HG03280 (cell line): ENCODE results near the gene TNMD.
"Not testable (repeated sequence)": the region's sequence is repeated elsewhere in the genome, so short reads cannot be mapped to it uniquely, and the experiment has no call there.

Experiments used
- ATAC-seq: cut with Tn5 transposase; IDR thresholded peaks from one replicate; pipeline ENCODE4 v1.9.1; 2021; ENCODE audit warnings: mild to moderate bottlenecking, moderate library complexity; ENCODE audit not compliant: unreplicated experiment

TNMD gene

DNA sequence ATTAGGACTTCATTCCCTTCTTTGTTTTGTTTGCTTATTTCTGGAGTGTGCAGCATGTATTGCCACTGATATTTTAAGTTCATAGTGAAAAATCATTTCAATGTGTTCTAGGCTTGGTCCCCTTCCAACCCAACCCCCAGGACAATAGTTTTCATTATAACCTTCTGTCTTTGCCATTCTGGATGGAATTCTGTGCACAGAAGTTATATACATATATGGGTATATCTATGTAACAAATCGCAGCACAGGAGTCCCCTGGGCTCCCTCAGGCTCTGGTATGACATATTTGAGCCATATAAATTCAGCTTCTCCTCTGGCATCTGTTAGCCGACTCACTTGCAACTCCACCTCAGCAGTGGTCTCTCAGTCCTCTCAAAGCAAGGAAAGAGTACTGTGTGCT is at the start of gene TNMD:
Gene TNMD (plus strand): TSS at position 326 of the 400 bp plus-strand sequence. CDS start 83 bp downstream, outside the sequence.
- ATAC-seq, result no peak

DNA sequence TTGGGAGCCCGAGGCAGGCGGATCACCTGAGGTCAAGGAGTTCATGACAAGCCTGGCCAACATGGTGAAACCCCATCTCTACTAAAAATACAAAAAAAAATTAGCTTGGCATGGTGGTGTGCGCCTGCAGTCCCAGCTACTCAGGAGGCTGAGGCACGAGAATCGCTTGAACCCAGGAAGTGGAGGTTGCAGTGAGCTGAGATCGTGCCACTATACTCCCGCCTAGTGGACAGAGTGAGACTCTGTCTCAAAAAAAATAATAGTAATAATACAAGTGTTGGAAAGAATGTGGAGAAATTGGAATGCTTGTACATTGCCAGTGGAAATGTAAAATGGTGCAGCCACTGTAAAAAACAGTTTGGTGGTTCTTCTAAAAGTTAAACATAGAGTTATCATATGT is 19.2 kb upstream of the TNMD start:
- ATAC-seq, result not testable (repeated sequence)

DNA sequence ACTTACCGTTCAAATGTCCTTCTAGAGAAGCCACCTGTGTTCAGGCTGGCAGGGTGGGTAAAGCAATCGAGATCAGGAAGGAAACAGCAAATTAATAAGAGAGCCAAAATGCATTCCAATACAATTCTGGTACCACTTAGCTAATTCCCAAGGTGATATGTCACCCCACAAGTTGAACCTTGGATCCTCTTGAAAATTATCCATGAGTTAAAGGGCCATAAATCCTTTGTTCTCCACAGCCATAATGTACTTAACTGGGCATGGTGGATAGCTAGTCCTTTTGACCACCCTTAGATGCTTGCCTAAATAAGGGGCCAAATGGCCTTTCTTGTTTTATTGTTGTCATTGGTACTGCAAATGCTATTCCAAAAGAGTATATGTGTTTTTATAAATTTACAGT is 2.0 kb downstream of the TNMD start:
- no peak for ATAC-seq

DNA sequence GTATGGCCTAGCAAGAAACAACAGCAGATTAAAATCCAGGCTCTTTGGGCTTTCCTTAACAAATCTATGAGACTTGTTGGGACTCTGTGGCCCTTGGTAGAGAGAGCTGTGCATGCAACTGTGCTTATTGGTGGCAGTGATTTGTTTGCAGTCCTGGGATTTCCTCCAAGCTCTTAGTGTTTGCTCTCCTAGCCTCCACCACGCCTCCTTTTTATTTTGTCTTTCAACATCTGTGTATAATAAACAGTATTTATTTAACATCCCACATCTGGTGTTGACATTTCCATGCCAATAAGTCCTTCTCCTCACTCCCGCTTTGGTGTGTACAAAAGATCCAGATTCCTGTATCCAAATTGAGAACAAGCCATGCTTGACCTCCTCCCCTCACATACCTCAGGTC is 3.1 kb downstream of the TNMD start:
- ATAC-seq, result no peak

DNA sequence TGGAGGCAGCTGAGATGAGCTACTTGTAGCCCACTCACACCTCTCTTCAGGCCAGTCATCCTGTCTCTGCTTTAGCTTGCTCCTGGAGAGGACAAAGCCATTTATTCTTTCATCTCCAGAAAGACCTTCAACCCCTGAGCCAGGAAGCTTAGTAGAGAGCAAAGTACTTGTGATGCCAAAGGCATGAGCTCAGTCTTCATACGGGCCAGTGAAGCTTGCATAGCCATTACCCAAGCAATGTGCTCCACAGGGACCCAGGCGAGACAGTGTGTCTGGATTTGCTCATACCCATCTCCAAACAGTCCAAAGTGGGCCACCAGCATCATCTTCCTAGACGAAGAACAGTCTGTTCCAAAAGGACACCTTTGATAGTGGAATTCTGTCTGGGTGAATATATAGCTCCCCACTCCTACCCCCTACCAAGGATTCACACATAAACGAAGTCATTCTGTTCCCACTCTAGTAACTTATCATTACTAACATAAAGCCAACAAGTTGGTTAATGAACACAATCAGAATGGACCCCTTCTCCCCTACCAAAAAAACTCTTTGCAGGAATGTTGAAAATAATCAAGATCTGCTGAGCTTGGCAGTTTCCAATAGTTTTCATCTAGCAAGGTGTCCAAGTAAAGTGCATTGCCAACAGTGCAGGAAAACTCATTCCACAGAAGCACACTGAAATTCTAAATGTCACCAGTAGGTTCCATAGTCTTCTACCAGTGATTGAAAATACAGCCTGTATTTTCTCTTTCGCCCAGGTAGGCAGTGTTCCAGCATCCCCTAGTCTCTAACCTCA is 6.7 kb downstream of the TNMD start:
- no peak for ATAC-seq

DNA sequence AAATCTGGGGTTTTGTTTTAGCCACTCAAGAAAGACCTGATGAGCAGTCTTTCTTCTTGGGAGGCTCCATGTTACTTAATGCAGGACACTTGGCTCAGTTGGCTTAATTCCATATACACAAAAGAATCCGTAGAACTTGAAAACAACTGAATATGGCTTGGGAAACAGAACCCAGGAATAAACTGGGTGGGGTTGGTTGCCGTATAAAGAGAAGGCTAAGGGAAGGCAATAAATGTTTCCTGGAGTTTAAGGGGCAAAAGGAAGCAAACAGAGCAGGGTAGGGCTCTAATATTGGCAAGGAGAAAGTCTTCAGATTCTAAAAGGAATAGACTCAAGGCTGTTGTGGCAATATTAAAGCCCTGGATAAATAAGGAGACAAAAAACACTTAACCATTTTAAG is 8.4 kb downstream of the TNMD start:
- no peak for ATAC-seq

DNA sequence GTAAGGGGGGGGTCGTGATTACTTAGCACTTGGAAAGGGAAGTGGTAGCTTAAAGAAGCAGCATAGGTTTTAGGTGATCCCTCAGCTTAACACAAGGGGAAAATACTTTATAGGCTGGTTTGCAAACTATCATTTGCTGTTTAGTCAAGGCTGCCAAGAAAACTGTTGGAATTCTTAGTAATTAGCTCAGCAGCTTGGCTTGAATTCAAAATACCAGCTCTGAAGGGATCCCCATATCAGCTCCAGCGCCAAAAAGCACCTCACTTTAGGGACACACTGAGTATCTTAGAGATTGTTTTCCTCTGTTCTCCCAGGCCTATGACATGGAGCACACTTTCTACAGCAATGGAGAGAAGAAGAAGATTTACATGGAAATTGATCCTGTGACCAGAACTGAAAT is 8.8 kb downstream of the TNMD start:
- ATAC-seq, result no peak

DNA sequence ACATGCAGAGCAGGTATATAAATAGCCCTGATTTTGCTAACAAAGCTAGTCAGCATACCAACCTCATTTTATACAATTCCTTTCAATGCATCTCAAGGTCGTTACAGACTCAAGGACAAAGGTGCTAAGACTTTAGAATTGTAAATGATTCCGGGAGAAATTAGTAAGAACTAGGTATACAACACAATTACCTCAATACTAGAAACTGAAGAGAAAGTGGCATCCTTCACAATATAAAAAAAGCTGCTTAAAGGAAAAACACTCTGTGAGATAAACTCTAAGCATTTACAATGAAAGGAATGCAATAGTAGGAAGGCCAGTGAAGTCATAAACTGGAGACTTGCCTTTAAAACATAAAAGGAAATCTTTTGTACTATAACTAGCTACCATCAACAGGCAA is 11.9 kb downstream of the TNMD start:
- ATAC-seq, result no peak

DNA sequence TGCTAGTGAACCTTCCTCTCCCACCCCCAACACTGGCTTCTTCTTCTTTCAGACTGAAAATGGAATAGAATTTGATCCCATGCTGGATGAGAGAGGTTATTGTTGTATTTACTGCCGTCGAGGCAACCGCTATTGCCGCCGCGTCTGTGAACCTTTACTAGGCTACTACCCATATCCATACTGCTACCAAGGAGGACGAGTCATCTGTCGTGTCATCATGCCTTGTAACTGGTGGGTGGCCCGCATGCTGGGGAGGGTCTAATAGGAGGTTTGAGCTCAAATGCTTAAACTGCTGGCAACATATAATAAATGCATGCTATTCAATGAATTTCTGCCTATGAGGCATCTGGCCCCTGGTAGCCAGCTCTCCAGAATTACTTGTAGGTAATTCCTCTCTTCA is 14.7 kb downstream of the TNMD start:
- no peak for ATAC-seq

DNA sequence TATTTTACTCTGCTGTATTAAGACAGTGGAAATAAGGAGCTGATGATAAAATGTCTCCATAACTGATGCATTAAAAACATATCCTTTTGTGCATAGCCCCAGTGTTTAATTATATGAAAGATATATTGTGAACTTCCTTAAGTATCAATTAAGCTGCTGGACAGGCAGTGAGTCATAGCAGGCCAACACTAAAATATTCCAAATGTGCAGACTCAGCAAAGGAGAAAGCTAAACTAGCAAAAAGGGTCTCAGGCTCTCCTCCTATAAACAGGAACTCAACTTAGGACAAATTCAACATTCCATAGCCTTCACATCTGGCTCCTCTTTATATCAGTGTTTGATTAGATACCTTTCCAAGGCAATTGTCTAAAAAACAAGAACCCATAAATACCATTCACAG is 15.6 kb downstream of the TNMD start:
- no peak for ATAC-seq

DNA sequence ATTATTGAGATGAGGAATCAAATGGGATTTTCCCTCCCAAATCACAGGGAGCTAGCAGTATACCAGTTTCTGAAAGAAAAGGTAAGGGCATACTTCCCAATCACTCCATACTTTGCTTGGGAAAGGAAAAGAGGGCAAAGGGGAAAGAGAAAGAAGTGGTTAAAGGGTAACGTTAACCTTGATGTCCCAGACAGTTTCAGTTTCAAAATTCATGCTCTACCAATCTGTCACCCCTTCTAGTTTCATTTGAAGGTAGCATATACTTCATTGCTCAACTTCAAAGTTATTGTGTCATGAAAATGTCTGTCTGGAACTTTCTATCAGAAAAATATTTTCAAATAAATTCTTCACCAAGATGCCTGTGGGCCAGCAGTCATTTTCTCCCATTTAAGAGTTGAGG is 16.0 kb downstream of the TNMD start:
- no peak for ATAC-seq

DNA sequence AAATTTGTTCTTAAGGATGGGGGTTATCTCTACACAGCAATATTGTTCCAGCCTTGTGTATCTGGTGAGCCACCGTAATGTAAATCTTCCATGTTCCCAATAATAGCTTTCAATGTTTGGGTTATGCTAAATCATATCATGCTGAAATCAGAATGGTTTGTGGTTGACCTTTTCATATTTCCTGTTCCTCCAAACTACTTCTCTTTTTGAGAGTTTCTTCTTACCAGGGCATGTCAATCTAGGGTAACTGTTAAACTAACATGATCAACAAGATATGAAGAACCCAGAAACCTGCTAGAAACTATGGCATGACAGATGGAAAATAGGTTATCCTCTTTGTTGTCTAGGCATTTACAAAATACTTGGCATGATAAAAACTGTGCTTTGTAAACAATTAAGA is 22.0 kb downstream of the TNMD start:
- no peak for ATAC-seq

DNA sequence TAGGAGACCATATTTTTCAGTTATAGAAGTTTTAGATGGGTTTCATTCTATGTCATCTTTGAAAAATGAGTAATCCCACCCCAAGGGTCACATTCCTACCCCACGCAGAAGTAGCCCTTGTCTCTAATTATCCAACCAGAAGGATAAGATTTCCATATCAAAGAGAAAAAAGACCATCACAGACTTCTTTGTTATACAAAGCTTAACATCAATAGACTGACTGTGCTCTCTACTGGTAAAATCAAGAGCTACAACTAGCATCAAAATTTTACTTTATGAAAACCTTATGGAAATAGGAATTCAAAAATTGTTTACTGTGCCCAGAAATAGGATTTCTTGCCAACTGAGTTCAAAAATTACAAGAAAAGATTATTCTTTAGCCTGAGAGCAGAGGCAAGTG is 24.9 kb downstream of the TNMD start:
- ATAC-seq, result no peak

DNA sequence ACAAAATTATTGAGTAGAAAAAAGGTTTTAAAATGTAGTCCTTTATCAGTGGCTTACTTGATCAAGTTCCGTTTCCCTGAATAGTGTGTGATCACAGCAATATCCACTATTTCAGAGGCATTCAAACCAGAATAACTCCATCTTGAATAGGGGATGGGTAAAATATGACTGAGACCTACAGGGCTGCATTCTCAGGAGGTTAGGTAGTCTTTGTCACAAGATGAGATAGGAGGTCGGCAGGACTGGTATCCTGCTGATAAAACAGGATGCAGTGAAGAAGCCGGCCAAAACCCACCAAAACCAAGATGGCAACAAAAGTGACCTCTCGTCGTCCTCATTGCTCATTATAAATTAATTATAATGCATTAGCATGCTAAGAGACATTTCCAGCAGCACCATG is 27.2 kb downstream of the TNMD start:
- ATAC-seq, result no peak

DNA sequence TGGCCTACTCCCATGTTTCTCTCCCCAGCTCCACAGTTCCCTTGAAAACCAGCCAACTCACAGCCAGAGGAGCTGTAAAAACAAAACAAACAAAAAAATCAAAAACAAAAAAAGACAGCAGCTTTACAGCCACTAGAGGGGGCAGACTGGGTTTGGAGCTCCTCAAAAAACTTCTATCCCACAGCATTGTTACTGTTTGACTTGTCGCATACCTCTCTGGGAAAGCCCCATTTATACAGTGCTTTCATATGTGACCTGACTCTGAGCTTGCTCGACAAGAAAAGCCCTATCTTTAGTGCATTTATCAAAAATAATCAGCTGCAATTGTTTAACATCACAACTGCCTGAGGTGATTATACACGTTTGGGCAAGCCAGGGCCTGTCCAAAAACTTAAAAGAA is 30.3 kb downstream of the TNMD start:
- no peak for ATAC-seq

DNA sequence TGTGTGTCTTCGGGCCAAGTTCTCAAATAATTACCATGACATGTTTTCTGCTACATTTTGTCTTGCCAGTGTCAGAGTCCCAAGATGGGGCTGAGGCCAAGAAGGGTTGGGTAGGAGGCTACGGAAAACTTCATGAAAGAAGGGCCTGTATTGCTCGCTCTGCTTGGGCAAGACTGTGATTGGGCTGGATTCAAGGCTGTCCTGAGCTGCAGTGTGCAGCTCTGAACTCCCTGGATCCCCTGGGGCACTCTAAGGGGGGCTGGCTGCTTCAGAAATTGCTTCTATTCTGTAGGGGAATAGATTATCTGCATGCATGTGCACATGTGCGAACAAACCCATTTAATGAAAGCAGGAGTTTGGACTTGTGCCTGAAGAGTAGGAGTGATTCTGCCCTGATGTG is 38.3 kb downstream of the TNMD start:
- ATAC-seq, result no peak

DNA sequence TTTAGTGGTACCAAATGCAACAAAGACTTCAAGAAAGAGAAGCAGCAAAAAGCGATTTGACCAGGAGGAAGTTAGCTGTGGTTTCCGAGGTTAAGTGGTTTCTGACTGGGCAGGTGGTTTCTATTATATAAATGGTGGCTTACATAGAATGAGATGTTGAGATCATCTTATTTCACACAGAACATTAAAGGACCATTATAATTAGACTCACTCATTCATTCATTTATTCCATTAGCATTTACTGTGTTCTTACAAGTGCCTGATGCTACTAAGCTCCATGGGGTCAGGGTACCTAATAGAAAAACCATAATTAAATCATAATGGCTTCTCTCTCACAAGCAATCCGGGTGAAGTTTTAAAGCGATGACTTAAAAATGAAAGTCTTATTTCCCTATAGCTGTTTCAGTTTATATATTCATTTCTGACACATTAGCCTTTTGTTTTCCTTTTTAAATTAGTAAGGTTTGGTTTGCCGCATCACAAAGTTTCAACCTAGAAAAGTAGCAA is 41.3 kb downstream of the TNMD start:
- ATAC-seq, result peak; percentile 77

DNA sequence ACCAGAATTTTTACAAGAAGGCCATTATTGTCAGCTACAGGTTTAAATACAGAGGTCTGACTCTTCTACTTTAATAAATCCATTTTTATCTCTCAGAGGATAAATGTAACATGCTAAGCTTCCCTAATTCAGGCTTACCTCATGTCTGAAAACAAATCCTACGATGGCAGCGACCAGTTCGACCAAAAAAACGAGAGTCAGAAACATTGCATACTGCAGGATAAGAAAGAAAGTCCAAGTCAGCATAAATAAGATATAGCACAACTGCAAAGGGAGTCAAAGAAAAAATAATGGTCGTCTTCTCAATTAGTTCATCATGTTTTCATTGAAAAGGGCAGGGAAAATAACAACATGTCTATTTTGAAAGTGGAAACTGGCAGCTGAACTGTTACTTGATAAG is 50.3 kb downstream of the TNMD start:
- no peak for ATAC-seq

DNA sequence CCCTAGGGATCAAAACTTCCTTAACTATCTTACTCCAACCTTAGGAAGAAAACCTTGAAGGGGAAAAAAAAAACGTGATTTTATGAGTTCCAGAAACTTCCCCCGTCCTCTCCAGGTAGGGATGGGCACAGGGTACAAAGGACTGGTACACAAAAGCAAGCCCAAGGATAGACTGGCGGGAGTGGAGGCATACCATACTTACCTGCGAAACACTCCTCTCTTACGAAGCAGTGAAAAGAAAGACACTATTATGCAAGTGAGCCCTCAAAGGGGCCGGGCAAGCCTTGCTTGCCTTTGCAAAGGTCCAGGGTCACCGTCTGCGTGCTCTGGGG is 51.2 kb downstream of the TNMD start:
- ATAC-seq, result no peak

DNA sequence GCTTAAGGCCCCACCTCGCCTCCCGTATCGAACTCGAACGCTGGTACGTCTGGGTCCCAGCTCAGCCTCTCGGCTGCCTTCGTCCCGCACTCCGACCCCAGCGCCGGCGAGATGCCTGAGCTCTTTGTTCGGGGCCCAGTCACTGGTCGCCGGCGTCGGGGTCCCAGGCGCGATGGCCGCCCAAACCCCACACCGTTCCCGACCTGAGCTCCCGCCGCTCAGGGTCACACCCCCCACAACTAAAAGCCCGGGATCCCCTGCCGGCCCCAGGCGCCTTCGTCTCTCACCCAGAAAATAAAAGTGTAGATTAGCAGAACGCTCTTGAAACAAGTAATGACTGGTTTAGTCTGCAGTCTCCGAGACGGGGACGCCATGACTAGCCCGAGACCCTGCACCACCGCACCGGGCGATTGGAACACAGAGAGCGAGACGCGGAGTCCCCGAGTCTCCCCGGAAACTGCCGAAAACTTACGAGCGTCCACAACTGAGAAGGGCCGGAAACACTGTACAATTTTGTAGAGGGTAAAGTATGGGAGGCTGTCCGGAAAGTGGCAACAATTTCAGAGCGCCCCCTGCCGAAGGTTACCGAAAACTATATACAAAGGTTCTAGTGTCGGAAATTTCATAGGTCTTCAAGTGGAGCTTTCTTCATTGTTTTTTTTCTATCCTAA is 51.7 kb downstream of the TNMD start, which contains the start of gene TSPAN6:
Gene TSPAN6 (minus strand): TSS at position 486 of the 671 bp plus-strand sequence. CDS start 112 bp downstream, at position 374.
- no peak for ATAC-seq

DNA sequence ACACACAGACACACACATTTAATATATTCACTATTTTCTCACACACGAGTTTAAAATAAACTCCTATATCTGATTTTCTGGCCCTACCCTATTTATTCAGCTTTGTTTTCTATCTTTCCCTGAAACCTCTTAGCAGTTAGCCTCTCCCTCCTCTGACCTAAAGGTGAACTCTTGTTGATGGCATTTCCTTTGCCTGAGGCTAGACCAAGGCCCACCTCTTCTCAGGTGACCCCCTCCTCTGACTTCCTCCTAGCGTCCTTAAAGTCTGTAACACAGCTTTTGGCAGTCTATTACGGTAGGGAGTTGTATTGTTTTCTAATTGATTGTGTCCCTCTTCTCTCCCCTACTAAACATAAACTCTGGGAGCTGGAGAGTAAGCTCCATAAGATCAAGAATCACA is 57.6 kb downstream of the TNMD start:
- ATAC-seq, result no peak

DNA sequence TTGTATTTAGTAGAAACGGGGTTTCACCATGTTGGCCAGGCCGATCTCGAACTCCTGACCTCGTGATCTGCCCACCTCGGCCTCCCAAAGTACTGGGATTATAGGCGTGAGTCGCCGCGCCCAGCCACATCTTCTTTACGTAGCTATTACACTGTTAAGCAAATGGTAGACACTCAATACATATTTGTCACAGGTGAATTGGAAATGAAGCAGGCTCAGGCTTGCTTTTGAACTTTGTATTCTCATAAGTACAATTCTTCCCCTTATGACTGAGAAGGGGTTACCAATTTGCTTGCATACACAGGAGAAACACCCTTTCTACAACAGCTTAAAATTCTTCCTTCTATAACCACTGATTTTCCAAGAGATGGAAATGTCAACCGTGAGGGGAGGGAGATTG is 58.5 kb downstream of the TNMD start:
- ATAC-seq, result no peak
